Karpas-422 (cell line): ENCODE measurements around the gene MEN1. TPM values are rescaled to one million over a fixed set of nuclear protein-coding genes. Genes with fewer than 3 reads are reported as not detected.

Experiments used
- DNase-seq: peaks from one replicate; pipeline ENCODE4 v3.0.0-alpha.2; 2015
- H2AFZ ChIP-seq: fragments of 200-600 bp; sonication (generic); 2 replicates; pipeline ENCODE4 v1.6.1; 2014; ENCODE audit warnings: antibody characterized with exemption, low read length, mixed read lengths
- H3K27ac ChIP-seq: fragments of 200-600 bp; sonication (generic); 2 replicates; pipeline ENCODE4 v1.5.1; 2014; ENCODE audit warnings: mild to moderate bottlenecking, low read length, moderate library complexity
- H3K27me3 ChIP-seq: fragments of 200-600 bp; sonication (generic); 2 replicates; pipeline ENCODE4 v1.6.1; 2014; ENCODE audit warnings: low read length, mixed read lengths
- H3K36me3 ChIP-seq: fragments of 200-600 bp; sonication (generic); 2 replicates; pipeline ENCODE4 v1.6.1; 2014; ENCODE audit warnings: low read length, mixed read lengths; ENCODE audit not compliant: insufficient read depth
- H3K4me1 ChIP-seq: fragments of 200-600 bp; sonication (generic); 2 replicates; pipeline ENCODE4 v1.6.1; 2014; ENCODE audit warnings: mild to moderate bottlenecking, low read length, mixed read lengths
- H3K4me2 ChIP-seq: fragments of 200-600 bp; sonication (generic); 2 replicates; pipeline ENCODE4 v1.6.1; 2014; ENCODE audit warnings: low read length, low read depth, mild to moderate bottlenecking; ENCODE audit not compliant: poor library complexity, severe bottlenecking
- H3K4me3 ChIP-seq: fragments of 200-600 bp; sonication (generic); 2 replicates; pipeline ENCODE4 v1.5.1; 2014; ENCODE audit warnings: mild to moderate bottlenecking, antibody characterized with exemption, low read length, mixed read lengths
- H3K79me2 ChIP-seq: fragments of 200-600 bp; sonication (generic); 2 replicates; pipeline ENCODE4 v1.6.1; 2014; ENCODE audit warnings: mild to moderate bottlenecking, low read length, mixed read lengths
- H3K9ac ChIP-seq: fragments of 200-600 bp; sonication (generic); 2 replicates; pipeline ENCODE4 v1.6.0; 2014; ENCODE audit warnings: low read length
- H3K9me2 ChIP-seq: fragments of 200-600 bp; sonication (generic), shearing (Covaris generic); replicated peaks from 2 replicates; pipeline ENCODE4 v1.6.0; 2014; ENCODE audit warnings: mild to moderate bottlenecking, low read length, moderate library complexity; ENCODE audit not compliant: insufficient read depth
- H3K9me3 ChIP-seq: fragments of 300-700, 200-600 bp; sonication (generic); 2 replicates; pipeline ENCODE4 v1.6.1; 2014; ENCODE audit warnings: low read length, mixed read lengths
- H4K20me1 ChIP-seq: fragments of 200-600 bp; sonication (generic); 2 replicates; pipeline ENCODE4 v1.6.1; 2014; ENCODE audit warnings: mild to moderate bottlenecking, antibody characterized with exemption, low read length, low read depth; ENCODE audit not compliant: insufficient read depth
- total RNA-seq: library from RNA; depleted of rRNA; stranded (reverse); fragments of >200 nt; shearing (Covaris generic); gene quantifications from 2 replicates; pipeline ENCODE4 v1.2.3, GENCODE V29; 2014; ENCODE audit warnings: low replicate concordance

MEN1 gene
- total RNA-seq, 1 experiment from 2014 or later, result 28.3 TPM

- Histone ChIP-seq H3K9me2 (no peaks in the 10 kb centered on the region), H3K27me3 (no peaks in the 10 kb centered on the region), H3K4me3 (no peak overlapping the region), H3K79me2 (peaks cover 18% of the 10 kb centered on the region), H3K4me2 (no peak overlapping the region), H3K9ac (no peak overlapping the region), H3K4me1 (peaks cover 7% of the 10 kb centered on the region; the same call in 1 of the 2 replicates), H3K9me3 (no peaks in the 10 kb centered on the region), H3K27ac (no peak overlapping the region), H3K36me3 (peaks cover 74% of the 10 kb centered on the region), H4K20me1 (peaks cover 71% of the 10 kb centered on the region), H2AFZ (no peak overlapping the region)
- DNase-seq, result peak; percentile 89
Measured at GRCh38 chr11:64767344-64768299, 42.7 kb downstream of the MEN1 start.

GRCh38 chr11:64766881-64767280 is 43.5 kb downstream of the MEN1 start:
- no peak overlapping the region for H3K27ac ChIP-seq
- H2AFZ ChIP-seq, result no peak overlapping the region
- DNase-seq, result no peak
- peaks cover 5% of the 10 kb centered on the region; the same call in 1 of the 2 replicates for H3K4me1 ChIP-seq
- no peaks in the 10 kb centered on the region for H3K27me3 ChIP-seq
- peaks cover 10% of the 10 kb centered on the region for H3K79me2 ChIP-seq
- no peak overlapping the region for H3K4me3 ChIP-seq
- H3K4me2 ChIP-seq, result no peak overlapping the region
- H3K9me2 ChIP-seq, result no peaks in the 10 kb centered on the region
- peaks cover 67% of the 10 kb centered on the region for H3K36me3 ChIP-seq
- H3K9me3 ChIP-seq, result no peaks in the 10 kb centered on the region
- no peak overlapping the region for H3K9ac ChIP-seq
- H4K20me1 ChIP-seq, result peaks cover 68% of the 10 kb centered on the region

- H3K27me3 ChIP-seq, result no peaks in the 10 kb centered on the region
- no peaks in the 10 kb centered on the region for H3K9me2 ChIP-seq
- no peak overlapping the region for H3K9ac ChIP-seq
- no peak overlapping the region for H3K4me3 ChIP-seq
- peaks cover 60% of the 10 kb centered on the region for H4K20me1 ChIP-seq
- DNase-seq, result no peak
- H3K4me2 ChIP-seq, result no peak overlapping the region
- no peak overlapping the region for H3K27ac ChIP-seq
- H3K79me2 ChIP-seq, result 0 out of 2 replicates have a peak, but pooled peaks cover 6% of the 10 kb centered on the region
- H3K9me3 ChIP-seq, result no peaks in the 10 kb centered on the region
- H2AFZ ChIP-seq, result no peak overlapping the region
- peaks cover 59% of the 10 kb centered on the region for H3K36me3 ChIP-seq
- H3K4me1 ChIP-seq, result peaks cover 5% of the 10 kb centered on the region; the same call in 1 of the 2 replicates
Measured at GRCh38 chr11:64765851-64766665, 44.3 kb downstream of the MEN1 start.

GRCh38 chr11:64765291-64765850 is 45.0 kb downstream of the MEN1 start:
- Histone ChIP-seq H3K36me3 (peaks cover 52% of the 10 kb centered on the region), H4K20me1 (peaks cover 53% of the 10 kb centered on the region), H3K79me2 (no peaks in the 10 kb centered on the region), H3K4me2 (no peak overlapping the region), H3K27me3 (no peaks in the 10 kb centered on the region), H3K27ac (no peak overlapping the region), H3K9me3 (no peaks in the 10 kb centered on the region), H3K4me3 (no peak overlapping the region), H2AFZ (no peak overlapping the region), H3K9me2 (no peaks in the 10 kb centered on the region), H3K9ac (no peak overlapping the region), H3K4me1 (peaks cover 5% of the 10 kb centered on the region; the same call in 1 of the 2 replicates)
- DNase-seq, result no peak

- DNase-seq, result no peak
- no peaks in the 10 kb centered on the region for H3K79me2 ChIP-seq
- no peaks in the 10 kb centered on the region for H3K9me3 ChIP-seq
- H3K4me3 ChIP-seq, result no peak overlapping the region
- no peaks in the 10 kb centered on the region for H3K9me2 ChIP-seq
- H2AFZ ChIP-seq, result no peak overlapping the region
- peaks cover 48% of the 10 kb centered on the region for H4K20me1 ChIP-seq
- H3K36me3 ChIP-seq, result peaks cover 46% of the 10 kb centered on the region
- H3K27ac ChIP-seq, result no peak overlapping the region
- no peak overlapping the region for H3K9ac ChIP-seq
- H3K4me1 ChIP-seq, result peaks cover 5% of the 10 kb centered on the region; the same call in 1 of the 2 replicates
- no peak overlapping the region for H3K4me2 ChIP-seq
- H3K27me3 ChIP-seq, result no peaks in the 10 kb centered on the region
Measured at GRCh38 chr11:64764753-64765152, 45.6 kb downstream of the MEN1 start.

- peaks cover 42% of the 10 kb centered on the region for H4K20me1 ChIP-seq
- H3K36me3 ChIP-seq, result peaks cover 40% of the 10 kb centered on the region
- no peaks in the 10 kb centered on the region for H3K9me2 ChIP-seq
- no peaks in the 10 kb centered on the region for H3K79me2 ChIP-seq
- no peak overlapping the region for H3K27ac ChIP-seq
- H3K27me3 ChIP-seq, result no peaks in the 10 kb centered on the region
- H3K9ac ChIP-seq, result no peak overlapping the region
- H3K4me3 ChIP-seq, result no peak overlapping the region
- DNase-seq, result no peak
- no peaks in the 10 kb centered on the region for H3K9me3 ChIP-seq
- H3K4me2 ChIP-seq, result no peak overlapping the region
- H2AFZ ChIP-seq, result no peak overlapping the region
- H3K4me1 ChIP-seq, result peaks cover 5% of the 10 kb centered on the region; the same call in 1 of the 2 replicates
Measured at GRCh38 chr11:64764040-64764611, 46.2 kb downstream of the MEN1 start.

GRCh38 chr11:64763526-64764039 is 46.8 kb downstream of the MEN1 start:
- Histone ChIP-seq H3K4me2 (no peak overlapping the region), H3K9me2 (no peaks in the 10 kb centered on the region), H3K4me1 (peaks cover 5% of the 10 kb centered on the region; the same call in 1 of the 2 replicates), H3K9ac (no peak overlapping the region), H3K9me3 (no peaks in the 10 kb centered on the region), H3K27ac (0 out of 2 replicates have a peak overlapping the region, but pooled peaks have one; percentile 42), H3K27me3 (no peaks in the 10 kb centered on the region), H2AFZ (no peak overlapping the region), H3K79me2 (no peaks in the 10 kb centered on the region), H3K36me3 (peaks cover 35% of the 10 kb centered on the region), H4K20me1 (peaks cover 36% of the 10 kb centered on the region), H3K4me3 (no peak overlapping the region)
- DNase-seq, result no peak
